ENCODE data around the gene PLEKHF1.
A peak's percentile ranks its signal among the peaks of the same experiment; 100 is the strongest.
"Not testable (repeated sequence)": the region's sequence is repeated elsewhere in the genome, so short reads cannot be mapped to it uniquely, and the experiment has no call there.

Gene PLEKHF1

DNA sequence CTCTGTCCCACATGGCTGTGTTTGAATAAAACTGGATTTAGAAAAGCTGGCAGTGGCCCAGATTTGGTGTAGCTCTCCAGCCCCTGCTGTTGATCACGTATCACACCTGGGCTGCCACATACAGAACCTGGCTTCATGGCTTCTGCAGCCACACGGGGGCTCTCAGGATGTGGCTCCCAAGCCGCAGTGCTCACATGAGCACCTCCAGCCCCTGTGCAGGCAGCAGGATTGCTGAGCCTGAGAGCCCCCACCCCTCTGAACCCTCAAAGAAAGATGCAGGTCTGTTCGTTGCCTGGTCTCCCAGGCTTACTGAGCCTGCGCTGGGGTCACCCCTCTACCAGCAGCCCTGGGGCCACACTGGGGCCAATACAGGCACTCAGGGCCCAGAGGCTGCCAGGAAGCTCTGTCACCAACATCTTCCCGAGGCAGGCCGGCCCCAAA is 2.7 kb downstream of the PLEKHF1 start:
- Mint-ChIP-seq H3K4me1 (peaks cover 73% of the 10 kb centered on the region), H3K9me3 (no peaks in the 10 kb centered on the region), H3K36me3 (peaks cover 16% of the 10 kb centered on the region), H3K27ac (peak overlapping the region; percentile 49), H3K27me3 (no peaks in the 10 kb centered on the region), H3K4me3 (no peak overlapping the region)
- no peak for ATAC-seq

DNA sequence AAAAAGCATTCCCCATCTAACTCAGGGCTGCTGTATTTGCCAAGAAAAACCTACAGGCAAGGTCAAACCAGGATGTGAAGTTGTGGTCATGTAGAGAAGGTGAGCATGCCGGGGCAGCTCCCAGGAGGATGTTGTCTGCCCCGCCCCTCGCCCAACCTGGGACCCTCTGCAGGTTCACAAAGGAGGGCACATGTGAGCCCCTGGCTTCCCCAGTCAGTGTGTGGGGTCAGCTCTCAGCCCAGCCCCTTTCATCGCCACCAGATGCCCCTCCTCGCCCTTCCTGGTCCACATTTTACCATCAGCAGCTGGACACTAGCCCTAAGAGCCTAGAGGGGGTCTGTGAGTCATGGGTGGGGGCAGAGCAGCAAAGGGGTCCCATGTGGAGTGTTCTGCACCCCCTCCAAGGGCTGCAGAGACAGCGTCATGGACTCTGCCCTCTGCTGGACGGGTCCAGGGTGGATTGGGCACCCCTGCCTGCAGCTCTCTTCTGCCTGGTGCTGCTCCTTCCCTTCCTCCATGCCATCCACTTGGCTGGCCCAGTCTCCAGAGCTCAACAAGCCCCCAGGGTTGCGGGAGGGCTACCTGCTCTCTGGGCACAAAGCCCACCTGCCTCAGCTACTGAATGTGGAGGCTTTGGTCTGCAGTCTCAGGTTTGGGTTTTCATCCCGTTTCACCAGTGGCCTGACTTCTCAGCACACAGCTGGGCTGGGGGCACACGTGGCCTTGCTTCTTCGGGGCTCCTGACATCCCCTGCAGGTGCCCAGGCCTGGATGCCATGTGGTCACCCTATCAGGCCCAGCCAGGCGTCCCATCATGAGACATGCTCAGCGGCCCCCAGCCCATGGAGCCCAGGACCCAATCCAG is 3.7 kb downstream of the PLEKHF1 start:
- no peaks in the 10 kb centered on the region for H3K27me3 Mint-ChIP-seq
- H3K9me3 Mint-ChIP-seq, result no peaks in the 10 kb centered on the region
- H3K27ac Mint-ChIP-seq, result peak overlapping the region; percentile 63
- ATAC-seq, result no peak
- H3K4me3 Mint-ChIP-seq, result no peak overlapping the region
- H3K36me3 Mint-ChIP-seq, result peaks cover 16% of the 10 kb centered on the region
- H3K4me1 Mint-ChIP-seq, result peaks cover 84% of the 10 kb centered on the region

GRCh38 chr19:29670255-29670654 is 5.0 kb downstream of the PLEKHF1 start:
- Mint-ChIP-seq H3K36me3 (peaks cover 16% of the 10 kb centered on the region), H3K27ac (peak overlapping the region; percentile 87), H3K4me3 (no peak overlapping the region), H3K4me1 (peaks cover 77% of the 10 kb centered on the region), H3K9me3 (no peaks in the 10 kb centered on the region), H3K27me3 (no peaks in the 10 kb centered on the region)
- ATAC-seq, result no peak

- H3K27ac Mint-ChIP-seq, result peak overlapping the region; percentile 87
- H3K36me3 Mint-ChIP-seq, result peaks cover 16% of the 10 kb centered on the region
- peaks cover 73% of the 10 kb centered on the region for H3K4me1 Mint-ChIP-seq
- ATAC-seq, H3K4me3 Mint-ChIP-seq, H3K9me3 Mint-ChIP-seq, H3K27me3 Mint-ChIP-seq: not testable (repeated sequence)
These were observed 5.7 kb downstream of the PLEKHF1 start for GRCh38 chr19:29671026-29671392.

DNA sequence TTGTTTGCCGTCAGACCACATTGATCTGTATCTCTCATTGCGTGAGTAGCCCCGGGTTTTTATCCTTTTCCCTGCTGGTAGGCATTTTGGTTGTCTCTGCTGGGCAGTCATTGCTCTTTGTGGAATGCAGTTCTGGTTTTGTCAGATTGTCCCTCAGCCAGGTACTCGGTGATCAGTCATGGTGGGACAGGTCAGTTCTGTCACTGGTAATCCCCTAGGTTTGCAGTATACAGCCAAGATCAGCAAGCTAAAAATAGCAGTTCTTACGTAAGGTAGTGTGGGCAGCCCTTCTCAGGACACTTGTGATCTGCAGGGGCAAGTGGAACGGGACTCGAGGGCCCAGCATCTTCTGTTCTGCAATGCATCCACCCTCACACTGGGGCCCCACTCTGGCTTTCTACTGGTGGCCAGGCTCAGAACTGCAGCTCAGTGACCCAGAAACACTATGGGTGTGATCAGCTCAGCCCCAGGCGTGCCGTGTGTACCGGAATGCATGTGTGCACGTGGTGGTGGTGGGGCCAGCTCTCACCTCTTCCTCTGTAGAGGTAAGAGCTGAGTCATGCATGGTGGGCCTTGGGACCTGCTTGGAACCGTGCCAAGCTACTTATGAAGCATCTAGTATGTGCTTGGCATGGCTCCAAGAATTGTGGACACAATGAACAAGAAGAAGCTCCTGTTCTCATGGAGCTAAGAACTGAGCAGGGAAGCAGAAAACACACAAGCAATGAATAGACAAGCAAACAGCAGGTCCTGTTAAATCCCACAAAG is 6.3 kb downstream of the PLEKHF1 start:
- peaks cover 20% of the 10 kb centered on the region for H3K36me3 Mint-ChIP-seq
- H3K27me3 Mint-ChIP-seq, result no peaks in the 10 kb centered on the region
- peak overlapping the region; percentile 87 for H3K27ac Mint-ChIP-seq
- peak overlapping the region; percentile 30 for H3K4me3 Mint-ChIP-seq
- H3K4me1 Mint-ChIP-seq, result peaks cover 69% of the 10 kb centered on the region
- no peaks in the 10 kb centered on the region for H3K9me3 Mint-ChIP-seq
- ATAC-seq, result peak; percentile 87

- no peak for ATAC-seq
- Mint-ChIP-seq H3K4me3 (peak overlapping the region; percentile 24), H3K27ac (peak overlapping the region; percentile 87), H3K27me3 (no peaks in the 10 kb centered on the region), H3K4me1 (peaks cover 68% of the 10 kb centered on the region), H3K9me3 (no peaks in the 10 kb centered on the region), H3K36me3 (peaks cover 27% of the 10 kb centered on the region)
These were observed 7.2 kb downstream of the PLEKHF1 start for GRCh38 chr19:29672319-29672932.

- peak; percentile 85 for ATAC-seq
- H3K27ac Mint-ChIP-seq, result peak overlapping the region; percentile 87
- H3K9me3 Mint-ChIP-seq, result no peaks in the 10 kb centered on the region
- no peaks in the 10 kb centered on the region for H3K27me3 Mint-ChIP-seq
- H3K4me3 Mint-ChIP-seq, result peak overlapping the region; percentile 24
- H3K4me1 Mint-ChIP-seq, result peaks cover 64% of the 10 kb centered on the region
- H3K36me3 Mint-ChIP-seq, result peaks cover 27% of the 10 kb centered on the region
These were observed 7.7 kb downstream of the PLEKHF1 start for GRCh38 chr19:29672933-29673336.

GRCh38 chr19:29673451-29674371 is 8.4 kb downstream of the PLEKHF1 start:
- ATAC-seq, result no peak
- Mint-ChIP-seq H3K36me3 (peaks cover 27% of the 10 kb centered on the region), H3K4me3 (peak overlapping the region; percentile 24), H3K27ac (peak overlapping the region; percentile 87), H3K9me3 (no peaks in the 10 kb centered on the region), H3K4me1 (peaks cover 60% of the 10 kb centered on the region), H3K27me3 (no peaks in the 10 kb centered on the region)

GRCh38 chr19:29674374-29675119 is 9.3 kb downstream of the PLEKHF1 start:
- Mint-ChIP-seq H3K4me3 (no peak overlapping the region), H3K36me3 (peaks cover 25% of the 10 kb centered on the region), H3K27me3 (no peaks in the 10 kb centered on the region), H3K4me1 (peaks cover 60% of the 10 kb centered on the region), H3K9me3 (no peaks in the 10 kb centered on the region), H3K27ac (peak overlapping the region; percentile 87)
- no peak for ATAC-seq

DNA sequence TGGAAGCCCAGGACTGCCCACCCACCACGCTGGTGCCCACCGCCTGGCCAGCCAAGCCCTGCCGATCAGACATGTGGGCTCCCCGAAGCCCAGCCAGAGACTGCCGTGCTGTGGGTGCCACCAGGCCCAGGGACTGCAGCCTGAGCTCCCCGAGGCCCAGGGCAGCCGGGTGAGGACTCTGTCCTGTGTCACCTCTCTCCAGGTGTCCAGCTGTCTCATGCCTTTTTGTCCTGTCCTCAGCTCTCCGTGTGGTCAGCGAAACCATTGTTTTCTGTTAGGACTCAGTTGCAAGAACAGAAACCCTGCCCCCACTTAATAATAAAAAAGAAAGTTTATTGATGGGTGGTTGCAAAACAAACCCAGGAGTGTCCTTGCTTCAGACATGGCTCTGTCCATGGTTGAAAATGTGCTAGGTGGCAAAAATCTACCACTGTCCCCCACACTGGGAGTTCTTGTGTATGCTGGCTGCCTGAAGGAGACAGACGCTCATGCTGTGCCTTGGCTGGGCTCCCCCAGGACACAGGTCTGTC is 9.9 kb downstream of the PLEKHF1 start:
- Mint-ChIP-seq H3K4me1 (peaks cover 60% of the 10 kb centered on the region), H3K27me3 (no peaks in the 10 kb centered on the region), H3K36me3 (peaks cover 21% of the 10 kb centered on the region), H3K27ac (no peak overlapping the region), H3K9me3 (no peaks in the 10 kb centered on the region), H3K4me3 (no peak overlapping the region)
- no peak for ATAC-seq

DNA sequence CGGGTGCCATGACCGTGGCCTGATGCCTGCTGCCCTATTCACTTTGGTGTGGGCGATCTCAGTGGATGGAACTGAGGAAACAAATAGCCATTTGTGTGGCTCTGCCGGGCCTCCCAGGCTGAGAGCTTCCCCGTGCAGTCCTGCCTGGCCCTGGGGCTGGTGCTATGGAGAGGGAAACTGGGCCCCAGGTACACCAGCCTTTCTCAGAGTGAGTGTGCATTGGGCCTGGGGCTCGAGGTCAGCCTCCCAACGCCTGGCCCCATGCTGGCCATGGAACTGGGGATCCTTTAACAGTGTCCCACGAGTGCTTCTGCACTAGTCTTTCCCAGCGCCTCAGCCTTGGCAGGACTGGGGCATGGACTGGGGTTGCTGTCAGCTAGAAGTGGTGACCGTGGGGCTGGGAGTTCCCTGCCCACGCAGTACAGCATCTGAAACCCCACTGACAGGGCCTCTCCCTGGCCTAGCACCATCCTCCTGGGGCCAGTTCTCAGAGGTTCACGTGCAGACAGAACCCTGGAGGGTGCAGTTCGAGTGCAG is 10.5 kb downstream of the PLEKHF1 start:
- Mint-ChIP-seq H3K9me3 (no peaks in the 10 kb centered on the region), H3K4me3 (no peak overlapping the region), H3K36me3 (peaks cover 21% of the 10 kb centered on the region), H3K27ac (peak overlapping the region; percentile 48), H3K4me1 (peaks cover 62% of the 10 kb centered on the region), H3K27me3 (no peaks in the 10 kb centered on the region)
- ATAC-seq, result no peak

GRCh38 chr19:29676586-29676985 is 11.3 kb downstream of the PLEKHF1 start:
- Mint-ChIP-seq H3K9me3 (no peaks in the 10 kb centered on the region), H3K27me3 (no peaks in the 10 kb centered on the region), H3K27ac (peak overlapping the region; percentile 48), H3K4me3 (no peak overlapping the region), H3K4me1 (peaks cover 62% of the 10 kb centered on the region), H3K36me3 (peaks cover 13% of the 10 kb centered on the region)
- ATAC-seq, result no peak

GRCh38 chr19:29677001-29677817 is 11.9 kb downstream of the PLEKHF1 start:
- peaks cover 57% of the 10 kb centered on the region for H3K4me1 Mint-ChIP-seq
- ATAC-seq, result no peak
- peak overlapping the region; percentile 48 for H3K27ac Mint-ChIP-seq
- H3K27me3 Mint-ChIP-seq, result no peaks in the 10 kb centered on the region
- H3K36me3 Mint-ChIP-seq, result peaks cover 11% of the 10 kb centered on the region
- H3K9me3 Mint-ChIP-seq, result no peaks in the 10 kb centered on the region
- H3K4me3 Mint-ChIP-seq, result no peak overlapping the region
